GM10266 (cell line): ENCODE results near the gene RANBP3.

Source experiments
- DNase-seq: peaks from one replicate; pipeline ENCODE4 v3.0.0; 2012; ENCODE audit errors: extremely low spot score
- CTCF ChIP-seq: IDR thresholded peaks from 2 replicates; pipeline ENCODE4 v1.5.1; 2012; ENCODE audit warnings: mild to moderate bottlenecking, low read depth; ENCODE audit not compliant: control insufficient read depth, insufficient read depth; ENCODE audit errors: missing control alignments

RANBP3 gene

GRCh38 chr19:5893907-5894703 lies 83.8 kb downstream of the RANBP3 start:
- DNase-seq = no peak
- no peak for TF ChIP-seq CTCF

- no peak for DNase-seq
- TF ChIP-seq CTCF = no peak
Observed at GRCh38 chr19:5893296-5893903, 84.5 kb downstream of the RANBP3 start.

GRCh38 chr19:5892772-5893275 lies 85.1 kb downstream of the RANBP3 start:
- DNase-seq = no peak
- TF ChIP-seq CTCF = no peak

- peak; percentile 64 for TF ChIP-seq CTCF
- peak; percentile 63 for DNase-seq
Observed at GRCh38 chr19:5891938-5892771, 85.8 kb downstream of the RANBP3 start.

GRCh38 chr19:5891572-5891937 lies 86.4 kb downstream of the RANBP3 start:
- DNase-seq = no peak
- TF ChIP-seq CTCF = no peak

GRCh38 chr19:5890099-5890498 lies 87.8 kb downstream of the RANBP3 start:
- TF ChIP-seq CTCF = no peak
- DNase-seq = no peak
